ENCODE results near the gene CALN1.

The CALN1 gene

GRCh38 chr7:72316148-72316547 is 96.0 kb downstream of the CALN1 start:
- Histone ChIP-seq H3K27me3 (replicated peaks in 2 of 5; ENCODE audit: control insufficient read depth in 4 of 5, insufficient read depth in 5 of 5, low read length in 4 of 5) (no peaks in the 10 kb centered on the region), H3K36me3 (ENCODE audit: control insufficient read depth in 4 of 4, insufficient read depth in 4 of 4, low read length in 3 of 4) (peaks cover 0 to 10% (median 6%) of the 10 kb centered on the region in 4 experiments), H3K4me3 (ENCODE audit: control insufficient read depth in 1 of 7, extremely low read depth in 1 of 7, insufficient read depth in 4 of 7, low read depth in 2 of 7, low read length in 6 of 7) (no peak overlapping the region), H3K9me3 (ENCODE audit: control extremely low read depth in 1 of 5, control insufficient read depth in 4 of 5, insufficient read depth in 2 of 5, low read depth in 1 of 5, low read length in 4 of 5) (peaks cover 0 to 4% (median 0%) of the 10 kb centered on the region in 5 experiments), H3K27ac (ENCODE audit: insufficient read depth in 1 of 2, low read depth in 1 of 2, low read length in 2 of 2, poor library complexity in 1 of 2, severe bottlenecking in 2 of 2) (no peak overlapping the region), H3K4me1 (ENCODE audit: control extremely low read depth in 1 of 4, control insufficient read depth in 4 of 4, insufficient read depth in 4 of 4, low read length in 3 of 4) (peaks cover 0 to 11% (median 6%) of the 10 kb centered on the region in 4 experiments)
- ChIA-PET CTCF (interaction anchor here (0.7 to 0.9 kb wide), 3 partner anchors 12 to 246 kb away, joined by 3 to 4 read pairs (median 3); no protein-coding TSS in a partner anchor), POLR2A (no interaction called here)
- DNase-seq, result no peak
- WGBS (ENCODE audit: insufficient coverage), result 100% methylated on average over 1 of the region's 6 CpGs

GRCh38 chr7:72313906-72314305 is 98.2 kb downstream of the CALN1 start:
- H3K27ac ChIP-seq (ENCODE audit: insufficient read depth in 1 of 2, low read depth in 1 of 2, low read length in 2 of 2, poor library complexity in 1 of 2, severe bottlenecking in 2 of 2), result no peak overlapping the region
- H3K9me3 ChIP-seq (ENCODE audit: control extremely low read depth in 1 of 5, control insufficient read depth in 4 of 5, insufficient read depth in 2 of 5, low read depth in 1 of 5, low read length in 4 of 5), result no peaks in the 10 kb centered on the region
- WGBS (ENCODE audit: insufficient coverage), result 96% methylated on average over 3 of the region's 5 CpGs
- ChIA-PET POLR2A (no interaction called here), CTCF (no interaction called here)
- no peak overlapping the region for H3K4me3 ChIP-seq (ENCODE audit: control insufficient read depth in 1 of 7, extremely low read depth in 1 of 7, insufficient read depth in 4 of 7, low read depth in 2 of 7, low read length in 6 of 7)
- H3K36me3 ChIP-seq (ENCODE audit: control insufficient read depth in 4 of 4, insufficient read depth in 4 of 4, low read length in 3 of 4), result peaks cover 0 to 4% (median 2%) of the 10 kb centered on the region in 4 experiments
- no peak for DNase-seq
- H3K27me3 ChIP-seq (replicated peaks in 2 of 5; ENCODE audit: control insufficient read depth in 4 of 5, insufficient read depth in 5 of 5, low read length in 4 of 5), result no peaks in the 10 kb centered on the region
- peaks cover 0 to 15% (median 6%) of the 10 kb centered on the region in 4 experiments for H3K4me1 ChIP-seq (ENCODE audit: control extremely low read depth in 1 of 4, control insufficient read depth in 4 of 4, insufficient read depth in 4 of 4, low read length in 3 of 4)

GRCh38 chr7:72310301-72310700 is 101.8 kb downstream of the CALN1 start:
- no peak for DNase-seq
- WGBS (ENCODE audit: insufficient coverage), result 90% methylated on average over 3 of the region's 4 CpGs
- POLR2A ChIA-PET, result no interaction called here

GRCh38 chr7:72309476-72309875 is 102.7 kb downstream of the CALN1 start:
- H3K27ac ChIP-seq (ENCODE audit: insufficient read depth in 1 of 2, low read depth in 1 of 2, low read length in 2 of 2, poor library complexity in 1 of 2, severe bottlenecking in 2 of 2), result no peak overlapping the region
- H3K36me3 ChIP-seq (ENCODE audit: control insufficient read depth in 4 of 4, insufficient read depth in 4 of 4, low read length in 3 of 4), result peaks cover 0 to 4% (median 2%) of the 10 kb centered on the region in 4 experiments
- no peak overlapping the region for H3K4me3 ChIP-seq (ENCODE audit: control insufficient read depth in 1 of 7, extremely low read depth in 1 of 7, insufficient read depth in 4 of 7, low read depth in 2 of 7, low read length in 6 of 7)
- ChIA-PET POLR2A (no interaction called here), CTCF (interaction anchor here (1.3 kb wide), 1 partner anchor 26 kb away, joined by 4 read pairs; no protein-coding TSS in a partner anchor)
- DNase-seq, result no peak
- H3K27me3 ChIP-seq (replicated peaks in 2 of 5; ENCODE audit: control insufficient read depth in 4 of 5, insufficient read depth in 5 of 5, low read length in 4 of 5), result no peaks in the 10 kb centered on the region
- 95% methylated on average over 6 of the region's 9 CpGs for WGBS (ENCODE audit: insufficient coverage)
- peaks cover 0 to 16% (median 3%) of the 10 kb centered on the region in 4 experiments for H3K4me1 ChIP-seq (ENCODE audit: control extremely low read depth in 1 of 4, control insufficient read depth in 4 of 4, insufficient read depth in 4 of 4, low read length in 3 of 4)
- no peaks in the 10 kb centered on the region for H3K9me3 ChIP-seq (ENCODE audit: control extremely low read depth in 1 of 5, control insufficient read depth in 4 of 5, insufficient read depth in 2 of 5, low read depth in 1 of 5, low read length in 4 of 5)

More at GRCh38 chr7:72310301-72310700, 101.8 kb downstream of the CALN1 start:
- no peak overlapping the region for H3K27ac ChIP-seq (ENCODE audit: insufficient read depth in 1 of 2, low read depth in 1 of 2, low read length in 2 of 2, poor library complexity in 1 of 2, severe bottlenecking in 2 of 2)
- no peaks in the 10 kb centered on the region for H3K9me3 ChIP-seq (ENCODE audit: control extremely low read depth in 1 of 5, control insufficient read depth in 4 of 5, insufficient read depth in 2 of 5, low read depth in 1 of 5, low read length in 4 of 5)
- peaks cover 0 to 4% (median 2%) of the 10 kb centered on the region in 4 experiments for H3K36me3 ChIP-seq (ENCODE audit: control insufficient read depth in 4 of 4, insufficient read depth in 4 of 4, low read length in 3 of 4)
- CTCF ChIA-PET, result interaction anchor here (1.1 to 1.3 kb wide), 2 partner anchors 11 to 25 kb away, joined by 3 to 4 read pairs; no protein-coding TSS in a partner anchor
- H3K4me3 ChIP-seq (ENCODE audit: control insufficient read depth in 1 of 7, extremely low read depth in 1 of 7, insufficient read depth in 4 of 7, low read depth in 2 of 7, low read length in 6 of 7), result no peak overlapping the region
- peaks cover 0 to 12% (median 3%) of the 10 kb centered on the region in 4 experiments for H3K4me1 ChIP-seq (ENCODE audit: control extremely low read depth in 1 of 4, control insufficient read depth in 4 of 4, insufficient read depth in 4 of 4, low read length in 3 of 4)
- no peaks in the 10 kb centered on the region for H3K27me3 ChIP-seq (replicated peaks in 2 of 5; ENCODE audit: control insufficient read depth in 4 of 5, insufficient read depth in 5 of 5, low read length in 4 of 5)

DNA sequence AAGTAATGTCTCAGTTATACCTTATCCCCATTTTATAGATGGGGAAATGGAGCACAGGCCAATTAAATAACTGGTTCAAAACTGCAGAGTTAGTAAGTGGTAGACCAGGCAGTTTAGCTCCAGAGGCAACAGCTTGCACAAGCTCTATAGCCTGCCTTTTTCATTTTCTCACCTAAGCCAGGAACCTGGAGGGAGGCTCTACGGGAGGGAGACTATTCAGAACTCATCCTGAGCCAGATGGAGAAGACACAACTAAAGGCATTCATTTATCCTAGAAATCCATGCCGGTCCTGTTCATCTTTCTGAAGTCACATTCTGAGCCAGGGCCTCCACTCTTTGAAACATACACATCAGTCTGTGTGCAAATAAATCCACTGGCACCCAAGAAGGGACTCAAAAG is 103.2 kb downstream of the CALN1 start:
- H3K4me3 ChIP-seq (ENCODE audit: control insufficient read depth in 1 of 7, extremely low read depth in 1 of 7, insufficient read depth in 4 of 7, low read depth in 2 of 7, low read length in 6 of 7), result no peak overlapping the region
- H3K27ac ChIP-seq (ENCODE audit: insufficient read depth in 1 of 2, low read depth in 1 of 2, low read length in 2 of 2, poor library complexity in 1 of 2, severe bottlenecking in 2 of 2), result no peak overlapping the region
- POLR2A ChIA-PET, result no interaction called here
- H3K4me1 ChIP-seq (ENCODE audit: control extremely low read depth in 1 of 4, control insufficient read depth in 4 of 4, insufficient read depth in 4 of 4, low read length in 3 of 4), result peaks cover 0 to 18% (median 3%) of the 10 kb centered on the region in 4 experiments
- CTCF ChIA-PET, result interaction anchor here (0.9 to 1.3 kb wide), 2 partner anchors 12 to 26 kb away, joined by 4 read pairs; no protein-coding TSS in a partner anchor
- H3K9me3 ChIP-seq (ENCODE audit: control extremely low read depth in 1 of 5, control insufficient read depth in 4 of 5, insufficient read depth in 2 of 5, low read depth in 1 of 5, low read length in 4 of 5), result no peaks in the 10 kb centered on the region
- peaks cover 0 to 4% (median 2%) of the 10 kb centered on the region in 4 experiments for H3K36me3 ChIP-seq (ENCODE audit: control insufficient read depth in 4 of 4, insufficient read depth in 4 of 4, low read length in 3 of 4)
- 94% methylated on average over 2 of the region's 2 CpGs for WGBS (ENCODE audit: insufficient coverage)
- no peak for DNase-seq
- H3K27me3 ChIP-seq (replicated peaks in 2 of 5; ENCODE audit: control insufficient read depth in 4 of 5, insufficient read depth in 5 of 5, low read length in 4 of 5), result no peaks in the 10 kb centered on the region

DNA sequence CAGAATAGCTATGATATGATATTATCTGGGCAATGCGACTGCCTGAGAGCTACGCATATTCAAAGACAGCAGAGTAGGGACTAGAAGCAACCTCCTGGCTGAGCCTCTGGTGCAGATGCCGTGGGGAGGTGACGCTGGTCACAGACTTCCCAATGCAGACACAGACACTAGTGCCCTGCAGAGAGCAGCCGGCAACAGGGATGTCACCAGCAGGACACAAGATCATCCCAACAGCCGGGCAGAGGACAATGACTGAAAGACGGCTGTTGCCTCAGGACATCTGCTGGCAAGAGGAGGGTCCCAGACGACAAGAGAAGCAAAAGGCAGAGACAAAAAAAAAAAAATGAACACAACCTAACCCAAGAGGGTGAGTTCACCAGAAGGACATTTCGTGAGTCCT is 104.6 kb downstream of the CALN1 start:
- H3K4me3 ChIP-seq (ENCODE audit: control insufficient read depth in 1 of 7, extremely low read depth in 1 of 7, insufficient read depth in 4 of 7, low read depth in 2 of 7, low read length in 6 of 7), result no peak overlapping the region
- ChIA-PET POLR2A (no interaction called here), CTCF (no interaction called here)
- H3K4me1 ChIP-seq (ENCODE audit: control extremely low read depth in 1 of 4, control insufficient read depth in 4 of 4, insufficient read depth in 4 of 4, low read length in 3 of 4), result peaks cover 0 to 20% (median 2%) of the 10 kb centered on the region in 4 experiments
- no peak for DNase-seq
- no peaks in the 10 kb centered on the region for H3K9me3 ChIP-seq (ENCODE audit: control extremely low read depth in 1 of 5, control insufficient read depth in 4 of 5, insufficient read depth in 2 of 5, low read depth in 1 of 5, low read length in 4 of 5)
- no peaks in the 10 kb centered on the region for H3K27me3 ChIP-seq (replicated peaks in 2 of 5; ENCODE audit: control insufficient read depth in 4 of 5, insufficient read depth in 5 of 5, low read length in 4 of 5)
- H3K36me3 ChIP-seq (ENCODE audit: control insufficient read depth in 4 of 4, insufficient read depth in 4 of 4, low read length in 3 of 4), result peaks cover 0 to 4% (median 2%) of the 10 kb centered on the region in 4 experiments
- 91% methylated on average over 6 of the region's 9 CpGs for WGBS (ENCODE audit: insufficient coverage)
- no peak overlapping the region for H3K27ac ChIP-seq (ENCODE audit: insufficient read depth in 1 of 2, low read depth in 1 of 2, low read length in 2 of 2, poor library complexity in 1 of 2, severe bottlenecking in 2 of 2)

DNA sequence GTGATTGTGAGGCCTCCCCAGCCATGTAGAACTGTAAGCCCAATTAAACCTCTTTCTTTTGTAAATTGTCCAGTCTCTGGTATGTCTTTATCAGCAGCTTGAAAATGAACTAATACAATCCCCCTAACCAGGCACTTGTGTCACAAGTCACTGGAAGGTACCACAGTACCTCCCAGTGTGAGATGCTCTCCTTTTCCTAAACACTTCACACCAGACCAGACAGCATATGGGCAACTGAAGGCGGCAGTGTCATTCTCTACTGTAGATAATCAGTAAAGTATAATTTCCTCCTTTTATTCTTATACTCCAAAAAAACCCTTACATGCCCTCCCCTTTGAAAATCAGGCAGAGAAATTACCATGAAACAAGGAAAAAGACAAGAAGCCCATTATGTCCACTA is 113.2 kb downstream of the CALN1 start:
- ChIA-PET CTCF (no interaction called here), POLR2A (no interaction called here)
- no CpG with 5 or more reads among the region's 1 CpG for WGBS (ENCODE audit: insufficient coverage)

More for the DNA sequence above, 113.2 kb downstream of the CALN1 start:
- H3K4me3 ChIP-seq (ENCODE audit: control insufficient read depth in 1 of 7, extremely low read depth in 1 of 7, insufficient read depth in 4 of 7, low read depth in 2 of 7, low read length in 6 of 7), result no peak overlapping the region
- no peaks in the 10 kb centered on the region for H3K36me3 ChIP-seq (ENCODE audit: control insufficient read depth in 4 of 4, insufficient read depth in 4 of 4, low read length in 3 of 4)
- DNase-seq, result no peak
- H3K9me3 ChIP-seq (ENCODE audit: control extremely low read depth in 1 of 5, control insufficient read depth in 4 of 5, insufficient read depth in 2 of 5, low read depth in 1 of 5, low read length in 4 of 5), result no peaks in the 10 kb centered on the region
- peaks cover 0 to 33% (median 8%) of the 10 kb centered on the region in 4 experiments for H3K4me1 ChIP-seq (ENCODE audit: control extremely low read depth in 1 of 4, control insufficient read depth in 4 of 4, insufficient read depth in 4 of 4, low read length in 3 of 4)
- peak overlapping the region in 1 of 2 experiments; percentile 56 for H3K27ac ChIP-seq (ENCODE audit: insufficient read depth in 1 of 2, low read depth in 1 of 2, low read length in 2 of 2, poor library complexity in 1 of 2, severe bottlenecking in 2 of 2)
- H3K27me3 ChIP-seq (replicated peaks in 2 of 5; ENCODE audit: control insufficient read depth in 4 of 5, insufficient read depth in 5 of 5, low read length in 4 of 5), result no peaks in the 10 kb centered on the region
